Keratinocyte (primary cell): ENCODE measurements around the gene NPR1. TPM values are rescaled to one million over a fixed set of nuclear protein-coding genes. Genes with fewer than 3 reads are reported as not detected.
"Not testable (repeated sequence)": the region's sequence is repeated elsewhere in the genome, so short reads cannot be mapped to it uniquely, and the experiment has no call there.

ENCODE experiments used
- DNase-seq: peaks from one replicate; pipeline ENCODE4 v3.0.0-alpha.2; 2011; ENCODE audit warnings: low read depth, missing footprints, low spot score
- FAIRE-seq: peaks from 2 replicates; lab custom pipeline; 2011; peaks lifted over from hg19 to GRCh38; lab: Jason Lieb, UNC
- H2AFZ ChIP-seq: 2 replicates; pipeline ENCODE4 v1.6.0; 2012; ENCODE audit warnings: low read length, control low read depth, inconsistent platforms; ENCODE audit not compliant: control insufficient read depth
- H3K27ac ChIP-seq: 2 replicates; pipeline ENCODE4 v1.5.1; 2011; ENCODE audit warnings: low read length; ENCODE audit not compliant: control insufficient read depth, insufficient read depth
- H3K27me3 ChIP-seq: 3 replicates; pipeline ENCODE4 v1.6.0; 2011; ENCODE audit warnings: low read length; ENCODE audit not compliant: control insufficient read depth, insufficient read depth; ENCODE audit errors: extremely low read depth
- H3K36me3 ChIP-seq, 2 experiments: 2 replicates in 1 of 2; 3 replicates in 1 of 2; pipeline ENCODE4 v1.5.1; 2011; ENCODE audit warnings: low read length in 2 of 2, mild to moderate bottlenecking in 1 of 2; ENCODE audit not compliant: control insufficient read depth in 2 of 2, insufficient read depth in 2 of 2; ENCODE audit errors: extremely low read depth in 1 of 2
- H3K4me1 ChIP-seq: 3 replicates; pipeline ENCODE4 v1.5.1; 2011; ENCODE audit warnings: low read length; ENCODE audit not compliant: control insufficient read depth, insufficient read depth; ENCODE audit errors: extremely low read depth
- H3K4me2 ChIP-seq: 3 replicates; pipeline ENCODE4 v1.6.0; 2011; ENCODE audit warnings: low read depth, low read length; ENCODE audit not compliant: control insufficient read depth, insufficient read depth; ENCODE audit errors: extremely low read depth
- H3K4me3 ChIP-seq, 3 experiments: fragments of 200-600 bp in 1 of 3; sonication (generic) in 1 of 3; 2 replicates in 2 of 3; 3 replicates in 1 of 3; pipeline ENCODE4 v1.5.1; 2011 to 2016; ENCODE audit warnings: low read length in 3 of 3, mild to moderate bottlenecking in 3 of 3, control low read depth in 2 of 3, inconsistent platforms in 1 of 3, low read depth in 1 of 3, mixed read lengths in 1 of 3, mixed run types in 1 of 3, moderate library complexity in 1 of 3; ENCODE audit not compliant: control insufficient read depth in 2 of 3, insufficient read depth in 2 of 3; ENCODE audit errors: extremely low read depth in 1 of 3
- H3K79me2 ChIP-seq: 2 replicates; pipeline ENCODE4 v1.6.0; 2012; ENCODE audit warnings: low read length; ENCODE audit not compliant: control insufficient read depth, insufficient read depth
- H3K9ac ChIP-seq: 3 replicates; pipeline ENCODE4 v1.6.0; 2011; ENCODE audit warnings: low read length; ENCODE audit not compliant: control insufficient read depth, insufficient read depth; ENCODE audit errors: extremely low read depth
- H3K9me1 ChIP-seq: 3 replicates; pipeline ENCODE4 v1.6.0; 2011; ENCODE audit warnings: low read length; ENCODE audit not compliant: control insufficient read depth, insufficient read depth; ENCODE audit errors: extremely low read depth
- H3K9me3 ChIP-seq: 2 replicates; pipeline ENCODE4 v1.5.1; 2012; ENCODE audit warnings: low read depth, low read length; ENCODE audit not compliant: control insufficient read depth
- H4K20me1 ChIP-seq: 3 replicates; pipeline ENCODE4 v1.6.0; 2011; ENCODE audit warnings: low read length; ENCODE audit not compliant: control insufficient read depth, insufficient read depth; ENCODE audit errors: extremely low read depth
- CTCF ChIP-seq, 3 experiments: IDR thresholded peaks in 1 of 3; conservative IDR thresholded peaks in 1 of 3; optimal IDR thresholded peaks in 1 of 3; 2 replicates in 2 of 3; 3 replicates in 1 of 3; pipeline versions ENCODE3 to v1.5.1; 2011; ENCODE audit warnings: low read length in 3 of 3, mild to moderate bottlenecking in 3 of 3, moderate library complexity in 2 of 3, control low read depth in 1 of 3, inconsistent platforms in 1 of 3; ENCODE audit not compliant: insufficient read depth in 2 of 3; ENCODE audit errors: extremely low read depth in 1 of 3
- EZH2 ChIP-seq: IDR thresholded peaks from one replicate; pipeline ENCODE4 v1.6.1; 2012; ENCODE audit warnings: inconsistent platforms, mild to moderate bottlenecking, low read length, moderate library complexity
- dilution Hi-C: fragments of 300-500 bp; cut with MboI; formaldehyde crosslinking; loops from one replicate; pipeline ENCODE4 v1.7.0; 2020; ENCODE audit warnings: low sequenced_read_pairs; ENCODE audit not compliant: extremely low pct_ligation_motif_present
- polyA plus RNA-seq, 5 experiments: library from polyadenylated mRNA; depleted of rRNA in 3 of 5; stranded (reverse) in 3 of 5; stranded (forward) in 1 of 5; unstranded in 1 of 5; fragments of >200 nt; gene quantifications; 1 replicate in 1 of 5; 2 replicates in 3 of 5; 3 replicates in 1 of 5; pipeline versions ENCODE4 v1.2.1 to v1.2.3, GENCODE V29; 2011 to 2012; ENCODE audit warnings: missing spikeins in 2 of 5, low read depth in 1 of 5, low replicate concordance in 1 of 5

NPR1 gene
- polyA plus RNA-seq, 1 donor (not counting 4 experiments of a cell fraction or from before 2014, with no cell fraction given): not detected

DNA sequence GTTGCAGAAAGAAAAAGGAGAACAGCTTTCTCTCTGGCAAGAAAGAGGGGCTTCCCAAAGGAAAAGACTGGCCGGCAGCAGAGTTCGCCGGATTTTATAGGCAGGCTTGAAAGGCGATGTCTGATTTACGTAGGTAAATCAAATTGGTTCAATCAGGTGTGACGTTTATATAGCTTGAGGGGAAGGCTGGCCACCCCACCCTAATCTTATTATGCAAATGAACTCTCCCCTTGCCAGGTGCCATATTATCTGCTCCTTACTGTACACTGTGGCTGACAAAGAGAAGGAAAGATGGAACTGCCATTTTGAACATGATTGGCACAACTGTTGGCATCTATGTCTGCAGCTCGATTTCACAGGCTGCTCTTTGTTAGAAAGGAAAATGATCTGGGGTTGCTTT lies 32.5 kb downstream of the NPR1 start:
- no peak for TF ChIP-seq CTCF (optimal IDR thresholded peaks at IDR 0.05 in 1 of 3, IDR thresholded peaks at IDR 0.05 in 1 of 3, conservative IDR thresholded peaks at IDR 0.05 in 1 of 3; ENCODE audit: extremely low read depth in 1 of 3, insufficient read depth in 2 of 3, low read length in 3 of 3)
- TF ChIP-seq EZH2: no peak
- DNase-seq (no peak), FAIRE-seq (no peak)
- Histone ChIP-seq H2AFZ (peak overlapping the region; percentile 38), H4K20me1 (no peaks in the 10 kb centered on the region), H3K27ac (no peak overlapping the region), H3K4me1 (no peaks in the 10 kb centered on the region), H3K9me1 (no peaks in the 10 kb centered on the region), H3K4me2 (peak overlapping the region; percentile 49), H3K4me3 (no peak overlapping the region), H3K27me3 (no peaks in the 10 kb centered on the region), H3K36me3 (no peaks in the 10 kb centered on the region), H3K79me2 (no peaks in the 10 kb centered on the region), H3K9ac (no peak overlapping the region), H3K9me3 (no peaks in the 10 kb centered on the region)
- dilution Hi-C loops: no loop called here

GRCh38 chr1:153716211-153716610 lies 37.7 kb downstream of the NPR1 start:
- H4K20me1 ChIP-seq, H3K9me3 ChIP-seq, H3K79me2 ChIP-seq, H3K4me2 ChIP-seq, H3K9ac ChIP-seq, H2AFZ ChIP-seq, H3K36me3 ChIP-seq, FAIRE-seq, H3K4me1 ChIP-seq, H3K27ac ChIP-seq, DNase-seq, dilution Hi-C loops, H3K4me3 ChIP-seq, H3K27me3 ChIP-seq, H3K9me1 ChIP-seq: not testable (repeated sequence)

GRCh38 chr1:153717330-153717729 lies 38.8 kb downstream of the NPR1 start:
- Histone ChIP-seq H3K79me2 (no peaks in the 10 kb centered on the region), H3K36me3 (no peaks in the 10 kb centered on the region), H3K27ac (no peak overlapping the region), H2AFZ (no peak overlapping the region), H3K4me1 (no peaks in the 10 kb centered on the region), H3K4me2 (no peak overlapping the region), H3K9me3 (no peaks in the 10 kb centered on the region), H3K9me1 (no peaks in the 10 kb centered on the region), H3K4me3 (no peak overlapping the region), H3K9ac (no peak overlapping the region), H3K27me3 (no peaks in the 10 kb centered on the region), H4K20me1 (no peaks in the 10 kb centered on the region)
- TF ChIP-seq EZH2: no peak
- TF ChIP-seq CTCF (optimal IDR thresholded peaks at IDR 0.05 in 1 of 3, IDR thresholded peaks at IDR 0.05 in 1 of 3, conservative IDR thresholded peaks at IDR 0.05 in 1 of 3; ENCODE audit: extremely low read depth in 1 of 3, insufficient read depth in 2 of 3, low read length in 3 of 3): no peak
- dilution Hi-C loops: no loop called here
- no peak for FAIRE-seq
- DNase-seq: no peak
